Measurements from ENCODE around the gene ACER2.

GRCh38 chr9:19445452-19445851, 36.6 kb downstream of the ACER2 start:
- no peak for TF ChIP-seq POLR2A (IDR thresholded peaks at IDR 0.05; ENCODE audit: low read depth, low read length)
- TF ChIP-seq POLR2AphosphoS5 (IDR thresholded peaks at IDR 0.05; ENCODE audit: low read depth, low read length), result no peak
